OCI-LY7 (cell line): ENCODE results near the gene TRIO.

Source experiments
- EZH2phosphoT487 ChIP-seq: fragments of 200-600 bp; sonication (generic); IDR thresholded peaks from 2 replicates; pipeline ENCODE4 v1.6.1; 2018; ENCODE audit warnings: low read depth, borderline replicate concordance, mild to moderate bottlenecking, mixed run types, antibody characterized with exemption, low read length, moderate library complexity, mixed read lengths
- TF ChIP-seq, protein P1 (sequence below): fragments of 200-600 bp; sonication (generic); conservative IDR thresholded peaks from 2 replicates; pipeline ENCODE4 v1.5.1; 2014; ENCODE audit warnings: mild to moderate bottlenecking, antibody characterized with exemption, low read length, moderate library complexity, mixed read lengths

DNA sequence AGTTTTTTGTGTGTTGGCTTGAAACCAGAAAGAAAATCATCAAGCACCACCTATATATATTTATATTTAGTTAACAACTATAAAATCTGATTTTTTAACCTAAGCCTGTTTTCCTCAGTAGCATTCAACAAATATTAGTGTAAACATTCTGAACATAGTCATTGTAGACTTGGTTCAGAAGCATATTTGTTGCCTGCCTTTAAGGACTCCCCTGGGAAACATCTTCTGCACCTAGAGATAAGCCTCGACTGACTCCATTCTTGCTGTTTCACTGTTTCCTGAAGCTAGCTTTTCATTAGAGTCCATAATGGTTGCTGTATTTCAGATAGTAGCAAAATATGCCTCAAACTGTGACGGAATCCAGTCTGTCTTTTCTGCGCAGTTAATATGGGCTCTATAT, 123.5 kb downstream of the TRIO start:
- TF ChIP-seq, protein P1, sequence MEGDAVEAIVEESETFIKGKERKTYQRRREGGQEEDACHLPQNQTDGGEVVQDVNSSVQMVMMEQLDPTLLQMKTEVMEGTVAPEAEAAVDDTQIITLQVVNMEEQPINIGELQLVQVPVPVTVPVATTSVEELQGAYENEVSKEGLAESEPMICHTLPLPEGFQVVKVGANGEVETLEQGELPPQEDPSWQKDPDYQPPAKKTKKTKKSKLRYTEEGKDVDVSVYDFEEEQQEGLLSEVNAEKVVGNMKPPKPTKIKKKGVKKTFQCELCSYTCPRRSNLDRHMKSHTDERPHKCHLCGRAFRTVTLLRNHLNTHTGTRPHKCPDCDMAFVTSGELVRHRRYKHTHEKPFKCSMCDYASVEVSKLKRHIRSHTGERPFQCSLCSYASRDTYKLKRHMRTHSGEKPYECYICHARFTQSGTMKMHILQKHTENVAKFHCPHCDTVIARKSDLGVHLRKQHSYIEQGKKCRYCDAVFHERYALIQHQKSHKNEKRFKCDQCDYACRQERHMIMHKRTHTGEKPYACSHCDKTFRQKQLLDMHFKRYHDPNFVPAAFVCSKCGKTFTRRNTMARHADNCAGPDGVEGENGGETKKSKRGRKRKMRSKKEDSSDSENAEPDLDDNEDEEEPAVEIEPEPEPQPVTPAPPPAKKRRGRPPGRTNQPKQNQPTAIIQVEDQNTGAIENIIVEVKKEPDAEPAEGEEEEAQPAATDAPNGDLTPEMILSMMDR: no peak
- TF ChIP-seq EZH2phosphoT487: no peak
